Measurements from ENCODE around the gene RBPJ.

- TF ChIP-seq CTCF (conservative IDR thresholded peaks at IDR 0.05) (no peak), EZH2 (IDR thresholded peaks at IDR 0.05; ENCODE audit: low read depth) (no peak)
These were observed 99.6 kb downstream of the RBPJ start for GRCh38 chr4:26420438-26420837.
